Measurements from ENCODE around the gene TRABD2A. TPM values are rescaled to one million over a fixed set of nuclear protein-coding genes. Genes with fewer than 3 reads are reported as not detected.

The TRABD2A gene
- total RNA-seq, 1 experiment from 2014 or later = 12.0 TPM

GRCh38 chr2:84823229-84823628, 57.7 kb downstream of the TRABD2A start:
- DNase-seq (ENCODE audit: low spot score) = no peak

GRCh38 chr2:84821806-84822205, 59.1 kb downstream of the TRABD2A start:
- DNase-seq (ENCODE audit: low spot score) = no peak

- DNase-seq (ENCODE audit: low spot score) = no peak
These were observed 63.6 kb downstream of the TRABD2A start for GRCh38 chr2:84817239-84817655.

GRCh38 chr2:84816426-84817026, 64.4 kb downstream of the TRABD2A start:
- DNase-seq (ENCODE audit: low spot score) = no peak

GRCh38 chr2:84815146-84815545, 65.7 kb downstream of the TRABD2A start:
- peak; percentile 55 for DNase-seq (ENCODE audit: low spot score)

- no peak for DNase-seq (ENCODE audit: low spot score)
These were observed 68.9 kb downstream of the TRABD2A start for GRCh38 chr2:84811839-84812431.

- no peak for DNase-seq (ENCODE audit: low spot score)
These were observed 72.6 kb downstream of the TRABD2A start for GRCh38 chr2:84808279-84808678.

GRCh38 chr2:84807063-84807485, 73.8 kb downstream of the TRABD2A start:
- peak; percentile 97 for DNase-seq (ENCODE audit: low spot score)

GRCh38 chr2:84805250-84805958, 75.5 kb downstream of the TRABD2A start:
- DNase-seq (ENCODE audit: low spot score) = peak; percentile 41

- no peak for DNase-seq (ENCODE audit: low spot score)
These were observed 79.1 kb downstream of the TRABD2A start for GRCh38 chr2:84801811-84802210.

GRCh38 chr2:84800194-84800805, 80.6 kb downstream of the TRABD2A start:
- no peak for DNase-seq (ENCODE audit: low spot score)

- no peak for DNase-seq (ENCODE audit: low spot score)
These were observed 81.1 kb downstream of the TRABD2A start for GRCh38 chr2:84799772-84800171.

- DNase-seq (ENCODE audit: low spot score) = no peak
These were observed 83.6 kb downstream of the TRABD2A start for GRCh38 chr2:84797271-84797670.

GRCh38 chr2:84796798-84797197, 84.1 kb downstream of the TRABD2A start:
- no peak for DNase-seq (ENCODE audit: low spot score)

- DNase-seq (ENCODE audit: low spot score) = no peak
These were observed 87.2 kb downstream of the TRABD2A start for GRCh38 chr2:84793641-84794040.

GRCh38 chr2:84792856-84793522, 87.9 kb downstream of the TRABD2A start:
- DNase-seq (ENCODE audit: low spot score) = no peak

GRCh38 chr2:84788498-84788897, 92.4 kb downstream of the TRABD2A start:
- DNase-seq (ENCODE audit: low spot score) = no peak

- no peak for DNase-seq (ENCODE audit: low spot score)
These were observed 92.9 kb downstream of the TRABD2A start for GRCh38 chr2:84788027-84788426.

GRCh38 chr2:84786601-84787000, 94.3 kb downstream of the TRABD2A start:
- DNase-seq (ENCODE audit: low spot score) = no peak

GRCh38 chr2:84785950-84786349, 94.9 kb downstream of the TRABD2A start:
- no peak for DNase-seq (ENCODE audit: low spot score)

GRCh38 chr2:84782717-84783442, 98.0 kb downstream of the TRABD2A start:
- no peak for DNase-seq (ENCODE audit: low spot score)

Data from H4 (cell line).